Parathyroid adenoma (tissue), 2 donors: ENCODE measurements around the gene TNNC2.

Source experiments
- H2AFZ ChIP-seq: fragments of 300-600 bp; sonication (generic); one replicate; pipeline ENCODE4 v1.7.0; 2017; ENCODE audit warnings: antibody characterized with exemption, mild to moderate bottlenecking
- H3K27ac ChIP-seq: fragments of 300-600 bp; sonication (generic); one replicate; pipeline ENCODE4 v1.7.0; 2017
- H3K27me3 ChIP-seq: fragments of 300-600 bp; sonication (generic); one replicate; pipeline ENCODE4 v1.7.0; 2017; ENCODE audit warnings: low read length; ENCODE audit not compliant: control insufficient read depth, insufficient read depth
- H3K36me3 ChIP-seq: fragments of 300-600 bp; sonication (generic); one replicate; pipeline ENCODE4 v1.7.0; 2017; ENCODE audit warnings: low read length; ENCODE audit not compliant: control insufficient read depth, insufficient read depth
- H3K4me1 ChIP-seq: fragments of 300-600 bp; sonication (generic); one replicate; pipeline ENCODE4 v1.7.0; 2017; ENCODE audit warnings: control low read depth
- H3K4me2 ChIP-seq: fragments of 300-600 bp; sonication (generic); one replicate; pipeline ENCODE4 v1.7.0; 2017; ENCODE audit warnings: low read length
- H3K4me3 ChIP-seq: fragments of 300-600 bp; sonication (generic); one replicate; pipeline ENCODE4 v1.7.0; 2017; ENCODE audit warnings: low read depth, low read length
- H3K79me2 ChIP-seq: fragments of 300-600 bp; sonication (generic); one replicate; pipeline ENCODE4 v1.7.0; 2017; ENCODE audit warnings: control low read depth
- H3K9ac ChIP-seq: fragments of 300-600 bp; sonication (generic); one replicate; pipeline ENCODE4 v1.7.0; 2017; ENCODE audit warnings: mild to moderate bottlenecking
- H3K9me3 ChIP-seq: fragments of 300-600 bp; sonication (generic); one replicate; pipeline ENCODE4 v1.7.0; 2017; ENCODE audit warnings: low read length; ENCODE audit not compliant: control insufficient read depth
- CTCF ChIP-seq: fragments of 300-600 bp; sonication (generic); IDR thresholded peaks from one replicate; pipeline ENCODE4 v1.7.0; 2017; ENCODE audit warnings: antibody characterized with exemption, mild to moderate bottlenecking
- donor health status: primary hyperparathyroidism.

Gene TNNC2

GRCh38 chr20:45835825-45836224, 8.7 kb upstream of the TNNC2 start:
- Histone ChIP-seq H3K27ac (no peak overlapping the region), H3K9ac (no peak overlapping the region), H3K36me3 (no peaks in the 10 kb centered on the region), H3K9me3 (no peaks in the 10 kb centered on the region), H3K27me3 (no peaks in the 10 kb centered on the region), H3K4me1 (peaks cover 17% of the 10 kb centered on the region), H3K4me3 (peak overlapping the region; percentile 77), H2AFZ (no peak overlapping the region), H3K4me2 (peak overlapping the region; percentile 99), H3K79me2 (no peaks in the 10 kb centered on the region)
- TF ChIP-seq CTCF = no peak

GRCh38 chr20:45835329-45835765, 8.2 kb upstream of the TNNC2 start:
- H3K9ac ChIP-seq = no peak overlapping the region
- peak overlapping the region; percentile 77 for H3K4me3 ChIP-seq
- TF ChIP-seq CTCF = no peak
- H2AFZ ChIP-seq = no peak overlapping the region
- peak overlapping the region; percentile 1 for H3K27ac ChIP-seq
- H3K36me3 ChIP-seq = no peaks in the 10 kb centered on the region
- H3K79me2 ChIP-seq = no peaks in the 10 kb centered on the region
- H3K4me2 ChIP-seq = peak overlapping the region; percentile 99
- H3K4me1 ChIP-seq = peaks cover 17% of the 10 kb centered on the region
- no peaks in the 10 kb centered on the region for H3K9me3 ChIP-seq
- H3K27me3 ChIP-seq = no peaks in the 10 kb centered on the region

DNA sequence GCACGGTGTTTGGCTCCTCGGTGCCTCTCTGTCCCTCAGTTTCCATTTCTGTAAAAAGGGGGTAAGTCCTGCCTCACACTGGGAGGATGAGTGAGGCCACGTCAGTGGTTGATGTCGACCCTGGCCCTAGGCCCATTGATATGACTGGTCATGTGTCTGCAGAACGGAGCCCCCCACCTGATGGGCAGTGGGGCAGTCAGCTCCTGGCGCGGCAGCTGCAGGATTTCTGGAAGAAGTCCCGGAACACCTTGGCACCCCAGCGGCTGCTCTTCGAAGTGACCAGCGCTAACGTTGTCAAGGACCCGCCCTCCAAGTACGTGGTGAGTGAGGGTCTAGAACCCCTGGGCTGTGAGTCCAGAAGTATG, 7.7 kb upstream of the TNNC2 start:
- Histone ChIP-seq H3K36me3 (no peaks in the 10 kb centered on the region), H3K9ac (no peak overlapping the region), H2AFZ (peak overlapping the region; percentile 92), H3K79me2 (no peaks in the 10 kb centered on the region), H3K4me1 (peaks cover 17% of the 10 kb centered on the region), H3K4me3 (peak overlapping the region; percentile 77), H3K27ac (peak overlapping the region; percentile 82), H3K27me3 (no peaks in the 10 kb centered on the region), H3K4me2 (peak overlapping the region; percentile 99), H3K9me3 (no peaks in the 10 kb centered on the region)
- no peak for TF ChIP-seq CTCF

GRCh38 chr20:45833883-45834796, 7.0 kb upstream of the TNNC2 start:
- Histone ChIP-seq H3K9me3 (no peaks in the 10 kb centered on the region), H3K79me2 (no peaks in the 10 kb centered on the region)
- no peak for TF ChIP-seq CTCF

More at GRCh38 chr20:45833883-45834796, 7.0 kb upstream of the TNNC2 start:
- peaks cover 17% of the 10 kb centered on the region for H3K4me1 ChIP-seq
- H2AFZ ChIP-seq = peak overlapping the region; percentile 92
- no peaks in the 10 kb centered on the region for H3K27me3 ChIP-seq
- H3K27ac ChIP-seq = peak overlapping the region; percentile 82
- H3K4me2 ChIP-seq = peak overlapping the region; percentile 99
- peak overlapping the region; percentile 77 for H3K4me3 ChIP-seq
- peak overlapping the region; percentile 51 for H3K9ac ChIP-seq
- no peaks in the 10 kb centered on the region for H3K36me3 ChIP-seq
